HL-60 (cell line): ENCODE results near the gene CTNNA3.

Experiments used
- DNase-seq, 2 experiments: peaks; one replicate each; pipeline ENCODE4 v3.0.0-alpha.2; 2010 to 2020; ENCODE audit warnings: low read depth in 1 of 2, low spot score in 1 of 2
- H3K27ac ChIP-seq: fragments of 250-450 bp; sonication (Bioruptor Pico); replicated peaks from 2 replicates; pipeline ENCODE4 v1.5.1; 2020; ENCODE audit warnings: mild to moderate bottlenecking, moderate library complexity
- H3K27me3 ChIP-seq: fragments of 250-450 bp; sonication (Bioruptor Pico); 2 replicates; pipeline ENCODE4 v1.5.1; 2021; ENCODE audit warnings: mild to moderate bottlenecking, moderate library complexity; ENCODE audit not compliant: insufficient read depth, poor library complexity, severe bottlenecking
- H3K4me3 ChIP-seq: replicated peaks from 2 replicates; pipeline ENCODE4 v1.5.1; 2011; ENCODE audit warnings: mild to moderate bottlenecking, control low read depth, low read length; ENCODE audit not compliant: insufficient read depth
- GABPA ChIP-seq: IDR thresholded peaks from 2 replicates; pipeline ENCODE4 v1.6.1; 2012; ENCODE audit warnings: low read depth
- POLR2AphosphoS5 ChIP-seq: IDR thresholded peaks from 2 replicates; pipeline ENCODE4 v1.6.1; 2012; ENCODE audit warnings: low read depth
- SPI1 ChIP-seq: IDR thresholded peaks from 2 replicates; pipeline ENCODE4 v1.6.1; 2012; ENCODE audit warnings: low read depth, mild to moderate bottlenecking, borderline replicate concordance
- TF ChIP-seq, protein P1 (sequence below): IDR thresholded peaks from 2 replicates; pipeline ENCODE4 v1.6.1; 2012; ENCODE audit warnings: low read depth; ENCODE audit not compliant: insufficient replicate concordance
- TF ChIP-seq, protein P2 (sequence below): IDR thresholded peaks from one replicate; pipeline ENCODE4 v1.5.1; 2011; ENCODE audit warnings: low read length, control low read depth, inconsistent platforms; ENCODE audit not compliant: insufficient read depth

CTNNA3 gene

GRCh38 chr10:67602268-67602950 lies 93.6 kb downstream of the CTNNA3 start:
- H3K27ac ChIP-seq, result no peak overlapping the region
- TF ChIP-seq, protein P1, sequence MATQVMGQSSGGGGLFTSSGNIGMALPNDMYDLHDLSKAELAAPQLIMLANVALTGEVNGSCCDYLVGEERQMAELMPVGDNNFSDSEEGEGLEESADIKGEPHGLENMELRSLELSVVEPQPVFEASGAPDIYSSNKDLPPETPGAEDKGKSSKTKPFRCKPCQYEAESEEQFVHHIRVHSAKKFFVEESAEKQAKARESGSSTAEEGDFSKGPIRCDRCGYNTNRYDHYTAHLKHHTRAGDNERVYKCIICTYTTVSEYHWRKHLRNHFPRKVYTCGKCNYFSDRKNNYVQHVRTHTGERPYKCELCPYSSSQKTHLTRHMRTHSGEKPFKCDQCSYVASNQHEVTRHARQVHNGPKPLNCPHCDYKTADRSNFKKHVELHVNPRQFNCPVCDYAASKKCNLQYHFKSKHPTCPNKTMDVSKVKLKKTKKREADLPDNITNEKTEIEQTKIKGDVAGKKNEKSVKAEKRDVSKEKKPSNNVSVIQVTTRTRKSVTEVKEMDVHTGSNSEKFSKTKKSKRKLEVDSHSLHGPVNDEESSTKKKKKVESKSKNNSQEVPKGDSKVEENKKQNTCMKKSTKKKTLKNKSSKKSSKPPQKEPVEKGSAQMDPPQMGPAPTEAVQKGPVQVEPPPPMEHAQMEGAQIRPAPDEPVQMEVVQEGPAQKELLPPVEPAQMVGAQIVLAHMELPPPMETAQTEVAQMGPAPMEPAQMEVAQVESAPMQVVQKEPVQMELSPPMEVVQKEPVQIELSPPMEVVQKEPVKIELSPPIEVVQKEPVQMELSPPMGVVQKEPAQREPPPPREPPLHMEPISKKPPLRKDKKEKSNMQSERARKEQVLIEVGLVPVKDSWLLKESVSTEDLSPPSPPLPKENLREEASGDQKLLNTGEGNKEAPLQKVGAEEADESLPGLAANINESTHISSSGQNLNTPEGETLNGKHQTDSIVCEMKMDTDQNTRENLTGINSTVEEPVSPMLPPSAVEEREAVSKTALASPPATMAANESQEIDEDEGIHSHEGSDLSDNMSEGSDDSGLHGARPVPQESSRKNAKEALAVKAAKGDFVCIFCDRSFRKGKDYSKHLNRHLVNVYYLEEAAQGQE, result no peak
- TF ChIP-seq, protein P2, sequence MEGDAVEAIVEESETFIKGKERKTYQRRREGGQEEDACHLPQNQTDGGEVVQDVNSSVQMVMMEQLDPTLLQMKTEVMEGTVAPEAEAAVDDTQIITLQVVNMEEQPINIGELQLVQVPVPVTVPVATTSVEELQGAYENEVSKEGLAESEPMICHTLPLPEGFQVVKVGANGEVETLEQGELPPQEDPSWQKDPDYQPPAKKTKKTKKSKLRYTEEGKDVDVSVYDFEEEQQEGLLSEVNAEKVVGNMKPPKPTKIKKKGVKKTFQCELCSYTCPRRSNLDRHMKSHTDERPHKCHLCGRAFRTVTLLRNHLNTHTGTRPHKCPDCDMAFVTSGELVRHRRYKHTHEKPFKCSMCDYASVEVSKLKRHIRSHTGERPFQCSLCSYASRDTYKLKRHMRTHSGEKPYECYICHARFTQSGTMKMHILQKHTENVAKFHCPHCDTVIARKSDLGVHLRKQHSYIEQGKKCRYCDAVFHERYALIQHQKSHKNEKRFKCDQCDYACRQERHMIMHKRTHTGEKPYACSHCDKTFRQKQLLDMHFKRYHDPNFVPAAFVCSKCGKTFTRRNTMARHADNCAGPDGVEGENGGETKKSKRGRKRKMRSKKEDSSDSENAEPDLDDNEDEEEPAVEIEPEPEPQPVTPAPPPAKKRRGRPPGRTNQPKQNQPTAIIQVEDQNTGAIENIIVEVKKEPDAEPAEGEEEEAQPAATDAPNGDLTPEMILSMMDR, result no peak
- TF ChIP-seq SPI1, result no peak
- no peak for TF ChIP-seq GABPA
- no peak for TF ChIP-seq POLR2AphosphoS5
- H3K4me3 ChIP-seq, result no peak overlapping the region
- no peaks in the 10 kb centered on the region for H3K27me3 ChIP-seq
- DNase-seq, result no peak

DNA sequence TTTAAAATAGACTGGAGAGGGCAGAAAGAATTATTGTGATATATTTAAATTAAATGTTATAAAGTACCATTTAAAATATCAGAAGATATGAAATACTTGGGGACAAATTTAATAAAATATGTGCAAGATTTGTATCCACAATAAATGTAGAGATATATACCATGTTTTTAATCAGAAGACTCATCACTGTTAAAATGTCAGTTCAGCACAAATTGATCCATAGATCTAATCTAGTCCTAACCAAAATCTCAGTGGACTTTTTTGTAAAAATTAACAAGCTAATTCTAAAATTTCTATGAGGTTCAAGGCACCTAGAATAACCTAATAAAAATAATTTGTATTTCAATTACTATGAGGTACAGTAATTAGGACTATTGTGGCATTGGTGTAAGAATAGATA lies 96.4 kb downstream of the CTNNA3 start:
- H3K27ac ChIP-seq, result no peak overlapping the region
- no peak for DNase-seq
- TF ChIP-seq, protein P1, result no peak
- no peak for TF ChIP-seq POLR2AphosphoS5
- no peak for TF ChIP-seq GABPA
- TF ChIP-seq, protein P2, result no peak
- TF ChIP-seq SPI1, result no peak
- no peaks in the 10 kb centered on the region for H3K27me3 ChIP-seq
- no peak overlapping the region for H3K4me3 ChIP-seq

DNA sequence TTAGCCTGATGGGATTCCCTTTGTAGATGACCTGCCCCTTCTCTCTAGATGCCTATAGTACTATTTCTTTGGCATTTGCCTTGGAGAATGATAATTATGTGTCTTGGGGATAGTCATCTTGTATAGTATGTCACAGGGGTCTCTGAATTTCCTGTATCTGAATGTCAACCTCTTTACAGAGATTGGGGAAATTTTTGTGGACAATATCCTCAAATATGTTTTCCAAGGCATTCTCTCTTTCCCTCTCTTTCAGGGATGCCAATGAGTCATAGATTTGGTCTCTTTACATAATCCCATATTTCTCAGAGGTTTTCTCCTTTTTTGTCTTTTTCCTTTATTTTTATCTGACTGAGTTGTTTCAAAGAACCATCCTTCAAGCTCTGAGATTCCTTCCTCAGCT lies 99.4 kb downstream of the CTNNA3 start:
- no peak for DNase-seq
- TF ChIP-seq, protein P2, result no peak
- TF ChIP-seq POLR2AphosphoS5 (no peak), SPI1 (no peak), GABPA (no peak)
- TF ChIP-seq, protein P1, result no peak
- Histone ChIP-seq H3K27me3 (no peaks in the 10 kb centered on the region), H3K27ac (no peak overlapping the region), H3K4me3 (no peak overlapping the region)
